Hepatocyte (in vitro differentiated cells): ENCODE measurements around the gene CCDC32.

ENCODE experiments used
- CTCF ChIP-seq: fragments of 200-600 bp; sonication (generic); IDR thresholded peaks from 2 replicates; pipeline ENCODE4 v1.5.1; 2016; ENCODE audit warnings: antibody characterized with exemption, mild to moderate bottlenecking; ENCODE audit not compliant: poor library complexity
- EZH2 ChIP-seq: fragments of 200-600 bp; sonication (generic); IDR thresholded peaks from 2 replicates; pipeline ENCODE4 v1.6.1; 2016; ENCODE audit warnings: antibody characterized with exemption, mild to moderate bottlenecking, borderline replicate concordance
- EZH2phosphoT487 ChIP-seq: fragments of 200-600 bp; sonication (generic); IDR thresholded peaks from one replicate; pipeline ENCODE4 v1.6.1; 2018; ENCODE audit warnings: antibody characterized with exemption, mild to moderate bottlenecking, low read depth, moderate library complexity; ENCODE audit not compliant: unreplicated experiment, severe bottlenecking

GRCh38 chr15:40575113-40575512 is 10.3 kb upstream of the CCDC32 start:
- TF ChIP-seq CTCF (no peak), EZH2 (no peak), EZH2phosphoT487 (no peak)
